BE2C (cell line): ENCODE data around the gene ITPK1.

ENCODE experiments used
- DNase-seq: peaks from one replicate; pipeline ENCODE4 v3.0.0-alpha.2; 2020
- H3K27me3 ChIP-seq: fragments of 250-450 bp; sonication (Bioruptor Pico); 2 replicates; pipeline ENCODE4 v1.5.1; 2020; ENCODE audit warnings: mild to moderate bottlenecking
- H3K36me3 ChIP-seq: fragments of 250-450 bp; sonication (Bioruptor Pico); 2 replicates; pipeline ENCODE4 v1.5.1; 2020; ENCODE audit warnings: mild to moderate bottlenecking
- H3K4me1 ChIP-seq: fragments of 250-450 bp; sonication (Bioruptor Pico); 2 replicates; pipeline ENCODE4 v1.5.1; 2020
- H3K4me3 ChIP-seq: 2 replicates; pipeline ENCODE4 v1.5.1; 2011; ENCODE audit warnings: low read depth, low read length
- H3K9me3 ChIP-seq: fragments of 250-450 bp; sonication (Bioruptor Pico); 2 replicates; pipeline ENCODE4 v1.5.1; 2020
- TF ChIP-seq, protein P1 (sequence below): IDR thresholded peaks from 2 replicates; pipeline ENCODE4 v1.5.1; 2012; ENCODE audit warnings: mild to moderate bottlenecking, low read depth, low read length

Gene ITPK1

DNA sequence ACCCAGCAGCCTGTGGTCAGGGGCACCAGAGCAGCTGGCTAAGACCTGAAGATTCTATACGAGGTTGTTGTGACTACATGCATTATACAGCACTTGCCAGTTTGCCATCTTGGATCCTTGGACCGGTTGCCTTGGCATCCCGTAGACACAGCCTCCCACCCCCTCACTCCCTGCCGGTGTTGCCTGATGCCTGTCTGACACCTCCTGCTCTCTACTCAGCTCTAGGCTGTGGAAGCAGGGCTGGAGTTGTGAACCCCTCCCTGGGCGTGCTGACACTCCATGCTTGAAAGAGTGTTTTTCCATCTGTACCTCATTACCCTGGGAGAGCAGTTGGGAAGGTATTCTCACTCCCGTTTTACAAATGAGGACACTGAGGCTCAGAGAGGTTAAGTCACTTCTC is 190.3 kb downstream of the ITPK1 start:
- H3K36me3 ChIP-seq, result peaks cover 74% of the 10 kb centered on the region
- H3K4me1 ChIP-seq, result peaks cover 35% of the 10 kb centered on the region
- H3K4me3 ChIP-seq, result peak overlapping the region; percentile 99
- DNase-seq, result no peak
- H3K9me3 ChIP-seq, result no peaks in the 10 kb centered on the region
- TF ChIP-seq, protein P1, sequence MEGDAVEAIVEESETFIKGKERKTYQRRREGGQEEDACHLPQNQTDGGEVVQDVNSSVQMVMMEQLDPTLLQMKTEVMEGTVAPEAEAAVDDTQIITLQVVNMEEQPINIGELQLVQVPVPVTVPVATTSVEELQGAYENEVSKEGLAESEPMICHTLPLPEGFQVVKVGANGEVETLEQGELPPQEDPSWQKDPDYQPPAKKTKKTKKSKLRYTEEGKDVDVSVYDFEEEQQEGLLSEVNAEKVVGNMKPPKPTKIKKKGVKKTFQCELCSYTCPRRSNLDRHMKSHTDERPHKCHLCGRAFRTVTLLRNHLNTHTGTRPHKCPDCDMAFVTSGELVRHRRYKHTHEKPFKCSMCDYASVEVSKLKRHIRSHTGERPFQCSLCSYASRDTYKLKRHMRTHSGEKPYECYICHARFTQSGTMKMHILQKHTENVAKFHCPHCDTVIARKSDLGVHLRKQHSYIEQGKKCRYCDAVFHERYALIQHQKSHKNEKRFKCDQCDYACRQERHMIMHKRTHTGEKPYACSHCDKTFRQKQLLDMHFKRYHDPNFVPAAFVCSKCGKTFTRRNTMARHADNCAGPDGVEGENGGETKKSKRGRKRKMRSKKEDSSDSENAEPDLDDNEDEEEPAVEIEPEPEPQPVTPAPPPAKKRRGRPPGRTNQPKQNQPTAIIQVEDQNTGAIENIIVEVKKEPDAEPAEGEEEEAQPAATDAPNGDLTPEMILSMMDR, result no peak
- H3K27me3 ChIP-seq, result no peaks in the 10 kb centered on the region

DNA sequence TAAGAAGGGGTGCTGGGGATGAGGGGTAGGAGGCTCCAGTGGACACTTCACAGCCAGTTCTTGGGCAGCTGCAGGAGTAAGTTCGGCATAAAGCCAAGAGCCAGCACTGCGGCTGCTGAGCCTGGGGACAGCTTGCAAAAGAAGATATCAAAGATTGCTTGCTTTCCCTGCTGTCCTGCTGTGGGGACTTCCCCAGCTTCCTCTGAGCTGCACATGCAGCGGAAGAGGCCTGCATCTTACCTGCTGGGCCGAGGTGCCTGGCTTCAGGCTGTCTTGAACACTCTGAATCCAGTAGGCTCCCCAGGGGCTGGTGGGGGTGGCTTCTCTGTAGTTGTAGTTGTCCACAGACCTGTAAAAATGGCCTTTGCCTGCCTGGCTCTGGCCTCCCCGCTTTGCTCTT is 191.5 kb downstream of the ITPK1 start:
- H3K4me3 ChIP-seq, result peak overlapping the region; percentile 99
- peaks cover 34% of the 10 kb centered on the region for H3K4me1 ChIP-seq
- TF ChIP-seq, protein P1, result no peak
- peaks cover 62% of the 10 kb centered on the region for H3K36me3 ChIP-seq
- H3K9me3 ChIP-seq, result no peaks in the 10 kb centered on the region
- no peaks in the 10 kb centered on the region for H3K27me3 ChIP-seq
- DNase-seq, result peak; percentile 53

DNA sequence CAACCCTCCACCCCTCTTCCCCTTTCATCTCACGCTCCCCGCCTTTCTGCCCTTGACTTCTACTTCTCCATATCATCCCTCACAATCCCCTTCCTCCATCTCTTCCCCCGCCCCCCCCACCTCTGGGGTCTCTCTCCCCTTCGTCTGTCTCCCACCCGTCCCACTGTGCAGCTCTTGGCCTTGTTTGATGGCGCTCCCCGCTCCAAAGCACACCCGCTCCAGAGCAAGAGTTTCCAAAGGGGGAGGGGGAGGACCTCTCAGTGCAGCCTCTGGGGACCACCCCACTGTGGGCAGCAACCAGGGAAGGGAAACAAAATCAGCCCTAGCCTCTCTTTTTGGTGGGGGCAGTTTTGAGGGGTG is 192.0 kb downstream of the ITPK1 start:
- no peaks in the 10 kb centered on the region for H3K9me3 ChIP-seq
- no peak for DNase-seq
- TF ChIP-seq, protein P1, result no peak
- peaks cover 39% of the 10 kb centered on the region for H3K4me1 ChIP-seq
- peak overlapping the region; percentile 99 for H3K4me3 ChIP-seq
- no peaks in the 10 kb centered on the region for H3K27me3 ChIP-seq
- H3K36me3 ChIP-seq, result peaks cover 57% of the 10 kb centered on the region

DNA sequence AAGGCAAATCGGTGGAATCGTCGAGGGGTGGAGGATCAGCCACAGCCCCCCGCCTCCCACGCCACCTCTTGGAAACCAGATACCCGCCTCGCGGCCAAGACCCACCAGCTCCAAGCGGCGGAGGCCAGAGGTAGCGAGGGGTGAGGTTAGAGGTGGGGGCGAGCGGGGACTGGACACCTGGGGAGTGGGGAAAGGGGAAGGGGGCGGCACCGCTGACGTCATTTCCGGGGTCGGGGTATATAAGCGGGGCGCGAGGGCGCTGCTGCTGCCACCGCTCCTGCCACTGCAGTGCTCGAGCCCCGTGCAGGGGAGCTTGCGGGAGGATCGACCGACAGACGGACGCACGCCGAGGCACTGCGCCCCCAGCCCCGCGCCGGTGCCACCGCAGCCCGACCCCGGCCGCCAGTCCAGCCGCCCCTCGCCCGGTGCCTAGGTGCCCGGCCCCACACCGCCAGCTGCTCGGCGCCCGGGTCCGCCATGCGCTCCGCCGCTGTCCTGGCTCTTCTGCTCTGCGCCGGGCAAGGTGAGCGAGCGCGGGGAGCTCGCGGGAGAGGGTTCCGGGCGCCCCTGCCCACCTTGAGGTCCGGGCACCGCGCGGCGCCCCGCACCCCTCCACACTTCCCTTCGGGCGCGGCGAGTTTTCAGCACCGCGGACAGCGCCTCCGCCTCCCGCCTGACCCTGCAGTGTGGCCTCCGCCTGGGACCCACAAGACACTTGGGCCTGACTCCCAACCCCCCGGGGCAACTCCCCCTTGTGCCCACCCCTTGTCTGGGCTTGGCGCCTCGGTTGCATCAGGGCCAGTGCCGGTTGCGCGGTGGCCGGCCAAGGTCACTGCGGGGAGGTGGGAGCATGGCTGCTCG is 192.6 kb downstream of the ITPK1 start, which contains the start of gene CHGA:
Gene CHGA, plus strand, starts transcription at position 268 of the 861 bp plus-strand sequence. Its CDS starts 210 bp downstream, at position 478.
- TF ChIP-seq, protein P1, result no peak

DNA sequence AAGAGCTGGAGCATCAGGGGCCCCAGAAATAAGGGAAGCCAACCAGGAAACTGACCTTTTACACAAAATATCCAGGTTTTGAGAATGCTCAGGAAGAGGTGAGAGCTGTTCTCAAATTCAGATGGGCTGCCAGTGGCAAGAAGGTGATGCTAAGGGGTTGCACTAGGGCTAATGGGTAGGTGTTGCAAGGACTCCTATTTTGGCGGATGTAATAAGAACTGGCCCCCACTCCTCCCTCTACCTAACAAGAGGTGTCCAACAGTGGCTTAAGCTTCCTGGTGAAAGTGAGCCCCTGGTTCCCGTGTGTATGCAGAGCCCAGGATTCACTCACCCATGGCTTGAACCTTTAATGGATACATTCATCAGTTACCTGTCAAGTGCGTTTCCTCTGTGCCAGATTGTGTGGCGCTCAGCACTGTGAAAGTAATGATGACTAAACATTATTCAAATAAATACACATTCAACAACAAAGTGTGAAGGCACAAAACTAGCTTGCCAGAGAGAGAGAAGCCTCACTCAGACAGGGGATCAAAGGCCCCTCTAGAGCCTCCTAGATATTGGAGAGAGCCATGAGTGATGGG is 193.5 kb downstream of the ITPK1 start:
- peak overlapping the region; percentile 99 for H3K4me3 ChIP-seq

More for the DNA sequence above, 192.6 kb downstream of the ITPK1 start, which contains the start of gene CHGA:
- Histone ChIP-seq H3K4me3 (peak within 1 kb of the TSS; percentile 99), H3K27me3 (no peaks in the 10 kb centered on the region), H3K36me3 (peaks cover 51% of the 10 kb centered on the region), H3K4me1 (peaks cover 44% of the 10 kb centered on the region), H3K9me3 (no peaks in the 10 kb centered on the region)
- DNase-seq, result peak; percentile 92

More for the DNA sequence above, 193.5 kb downstream of the ITPK1 start:
- TF ChIP-seq, protein P1, result no peak
- no peaks in the 10 kb centered on the region for H3K9me3 ChIP-seq
- H3K36me3 ChIP-seq, result peaks cover 42% of the 10 kb centered on the region
- no peaks in the 10 kb centered on the region for H3K27me3 ChIP-seq
- H3K4me1 ChIP-seq, result peaks cover 41% of the 10 kb centered on the region
- DNase-seq, result no peak
